Hematopoietic multipotent progenitor cell treated with erythropoietin and hydrocortisone succinate and interleukin-3 and kit ligand, for 15 days (in vitro differentiated cells): ENCODE results near the gene SPTBN1.

ENCODE experiments used
- DNase-seq: peaks from one replicate; pipeline ENCODE4 v3.0.0-alpha.2; 2015; ENCODE audit warnings: low spot score

Gene SPTBN1

GRCh38 chr2:54611830-54612545, 155.9 kb downstream of the SPTBN1 start:
- no peak for DNase-seq

- no peak for DNase-seq
These were observed 157.3 kb downstream of the SPTBN1 start for GRCh38 chr2:54613386-54613785.

GRCh38 chr2:54613794-54614257, 157.7 kb downstream of the SPTBN1 start:
- no peak for DNase-seq

- DNase-seq: no peak
These were observed 158.7 kb downstream of the SPTBN1 start for GRCh38 chr2:54614819-54615218.

- DNase-seq: no peak
These were observed 159.9 kb downstream of the SPTBN1 start for GRCh38 chr2:54615832-54616534.

- DNase-seq: no peak
These were observed 161.3 kb downstream of the SPTBN1 start for GRCh38 chr2:54617409-54617808.

- no peak for DNase-seq
These were observed 162.8 kb downstream of the SPTBN1 start for GRCh38 chr2:54618646-54619565.

GRCh38 chr2:54619660-54620231, 163.6 kb downstream of the SPTBN1 start:
- DNase-seq: no peak

GRCh38 chr2:54620948-54621347, 164.8 kb downstream of the SPTBN1 start:
- no peak for DNase-seq

- DNase-seq: no peak
These were observed 168.5 kb downstream of the SPTBN1 start for GRCh38 chr2:54624591-54625071.

- no peak for DNase-seq
These were observed 170.0 kb downstream of the SPTBN1 start for GRCh38 chr2:54626131-54626530.

- DNase-seq: no peak
These were observed 170.8 kb downstream of the SPTBN1 start for GRCh38 chr2:54626884-54627283.

GRCh38 chr2:54627973-54628372, 171.8 kb downstream of the SPTBN1 start:
- no peak for DNase-seq

GRCh38 chr2:54628418-54628817, 172.3 kb downstream of the SPTBN1 start:
- no peak for DNase-seq

- no peak for DNase-seq
These were observed 172.8 kb downstream of the SPTBN1 start for GRCh38 chr2:54628957-54629356.

- DNase-seq: no peak
These were observed 173.3 kb downstream of the SPTBN1 start for GRCh38 chr2:54629390-54629789.

- DNase-seq: no peak
These were observed 174.1 kb downstream of the SPTBN1 start for GRCh38 chr2:54629914-54630857.

- DNase-seq: no peak
These were observed 174.9 kb downstream of the SPTBN1 start for GRCh38 chr2:54630858-54631497.

GRCh38 chr2:54631755-54632154, 175.6 kb downstream of the SPTBN1 start:
- no peak for DNase-seq
